GM12801 (cell line): ENCODE measurements around the gene MUC2.

Experiments
- CTCF ChIP-seq: IDR thresholded peaks from one replicate; pipeline ENCODE4 v1.5.1; 2011; ENCODE audit warnings: control low read depth; ENCODE audit not compliant: insufficient read length; ENCODE audit errors: extremely low read depth

The MUC2 gene

GRCh38 chr11:1028616-1029015, 46.1 kb upstream of the MUC2 start:
- no peak for TF ChIP-seq CTCF

GRCh38 chr11:1029051-1029450, 45.6 kb upstream of the MUC2 start:
- no peak for TF ChIP-seq CTCF

GRCh38 chr11:1029654-1030053, 45.0 kb upstream of the MUC2 start:
- no peak for TF ChIP-seq CTCF

- TF ChIP-seq CTCF = no peak
These were observed 44.6 kb upstream of the MUC2 start for GRCh38 chr11:1030086-1030485.

GRCh38 chr11:1030556-1030955, 44.1 kb upstream of the MUC2 start:
- TF ChIP-seq CTCF = no peak

GRCh38 chr11:1031121-1031899, 43.4 kb upstream of the MUC2 start:
- no peak for TF ChIP-seq CTCF

- no peak for TF ChIP-seq CTCF
These were observed 42.3 kb upstream of the MUC2 start for GRCh38 chr11:1032310-1032891.
